ENCODE data around the gene RDM1.

RDM1 gene

GRCh38 chr17:35895636-35896587 lies 34.7 kb downstream of the RDM1 start:
- Histone ChIP-seq H3K79me2 (ENCODE audit: low read length) (no peaks in the 10 kb centered on the region), H2AFZ (ENCODE audit: low read depth, low read length) (no peak overlapping the region), H3K4me3 (ENCODE audit: low read length) (no peak overlapping the region), H3K36me3 (replicated peaks; ENCODE audit: low read depth, low read length) (no peaks in the 10 kb centered on the region), H3K9ac (ENCODE audit: low read length) (no peak overlapping the region), H3K27ac (ENCODE audit: low read length) (no peak overlapping the region), H3K4me2 (ENCODE audit: low read length) (no peak overlapping the region), H3K9me3 (ENCODE audit: insufficient read depth, low read length) (no peaks in the 10 kb centered on the region), H3K27me3 (ENCODE audit: low read depth, low read length) (no peaks in the 10 kb centered on the region), H4K20me1 (ENCODE audit: insufficient read depth, low read length) (no peaks in the 10 kb centered on the region), H3K4me1 (ENCODE audit: low read length) (peaks cover 29% of the 10 kb centered on the region)
- TF ChIP-seq EZH2phosphoT487 (IDR thresholded peaks at IDR 0.05; ENCODE audit: low read depth) (no peak), CTCF (IDR thresholded peaks at IDR 0.05; ENCODE audit: low read depth, low read length) (no peak)

GRCh38 chr17:35894206-35894605 lies 36.4 kb downstream of the RDM1 start:
- no peaks in the 10 kb centered on the region for H3K9me3 ChIP-seq (ENCODE audit: insufficient read depth, low read length)
- H4K20me1 ChIP-seq (ENCODE audit: insufficient read depth, low read length) = no peaks in the 10 kb centered on the region
- H3K9ac ChIP-seq (ENCODE audit: low read length) = no peak overlapping the region
- H3K27me3 ChIP-seq (ENCODE audit: low read depth, low read length) = no peaks in the 10 kb centered on the region
- no peaks in the 10 kb centered on the region for H3K79me2 ChIP-seq (ENCODE audit: low read length)
- no peak overlapping the region for H2AFZ ChIP-seq (ENCODE audit: low read depth, low read length)
- no peak overlapping the region for H3K4me3 ChIP-seq (ENCODE audit: low read length)
- no peaks in the 10 kb centered on the region for H3K36me3 ChIP-seq (replicated peaks; ENCODE audit: low read depth, low read length)
- TF ChIP-seq CTCF (IDR thresholded peaks at IDR 0.05; ENCODE audit: low read depth, low read length) (no peak), EZH2phosphoT487 (IDR thresholded peaks at IDR 0.05; ENCODE audit: low read depth) (no peak)
- H3K4me2 ChIP-seq (ENCODE audit: low read length) = no peak overlapping the region
- no peak overlapping the region for H3K27ac ChIP-seq (ENCODE audit: low read length)
- H3K4me1 ChIP-seq (ENCODE audit: low read length) = peaks cover 28% of the 10 kb centered on the region

- no peaks in the 10 kb centered on the region for H3K27me3 ChIP-seq (ENCODE audit: low read depth, low read length)
- H3K27ac ChIP-seq (ENCODE audit: low read length) = no peak overlapping the region
- H3K4me3 ChIP-seq (ENCODE audit: low read length) = no peak overlapping the region
- no peaks in the 10 kb centered on the region for H4K20me1 ChIP-seq (ENCODE audit: insufficient read depth, low read length)
- H3K9ac ChIP-seq (ENCODE audit: low read length) = no peak overlapping the region
- H3K4me1 ChIP-seq (ENCODE audit: low read length) = peaks cover 28% of the 10 kb centered on the region
- no peaks in the 10 kb centered on the region for H3K79me2 ChIP-seq (ENCODE audit: low read length)
- no peak overlapping the region for H3K4me2 ChIP-seq (ENCODE audit: low read length)
- H3K9me3 ChIP-seq (ENCODE audit: insufficient read depth, low read length) = no peaks in the 10 kb centered on the region
- TF ChIP-seq CTCF (IDR thresholded peaks at IDR 0.05; ENCODE audit: low read depth, low read length) (no peak), EZH2phosphoT487 (IDR thresholded peaks at IDR 0.05; ENCODE audit: low read depth) (no peak)
- no peaks in the 10 kb centered on the region for H3K36me3 ChIP-seq (replicated peaks; ENCODE audit: low read depth, low read length)
- H2AFZ ChIP-seq (ENCODE audit: low read depth, low read length) = no peak overlapping the region
Observed at GRCh38 chr17:35893751-35894150, 36.8 kb downstream of the RDM1 start.
